Measurements from ENCODE around the gene NLN.
"Not testable (repeated sequence)": the region's sequence is repeated elsewhere in the genome, so short reads cannot be mapped to it uniquely, and the experiment has no call there.

Gene NLN

DNA sequence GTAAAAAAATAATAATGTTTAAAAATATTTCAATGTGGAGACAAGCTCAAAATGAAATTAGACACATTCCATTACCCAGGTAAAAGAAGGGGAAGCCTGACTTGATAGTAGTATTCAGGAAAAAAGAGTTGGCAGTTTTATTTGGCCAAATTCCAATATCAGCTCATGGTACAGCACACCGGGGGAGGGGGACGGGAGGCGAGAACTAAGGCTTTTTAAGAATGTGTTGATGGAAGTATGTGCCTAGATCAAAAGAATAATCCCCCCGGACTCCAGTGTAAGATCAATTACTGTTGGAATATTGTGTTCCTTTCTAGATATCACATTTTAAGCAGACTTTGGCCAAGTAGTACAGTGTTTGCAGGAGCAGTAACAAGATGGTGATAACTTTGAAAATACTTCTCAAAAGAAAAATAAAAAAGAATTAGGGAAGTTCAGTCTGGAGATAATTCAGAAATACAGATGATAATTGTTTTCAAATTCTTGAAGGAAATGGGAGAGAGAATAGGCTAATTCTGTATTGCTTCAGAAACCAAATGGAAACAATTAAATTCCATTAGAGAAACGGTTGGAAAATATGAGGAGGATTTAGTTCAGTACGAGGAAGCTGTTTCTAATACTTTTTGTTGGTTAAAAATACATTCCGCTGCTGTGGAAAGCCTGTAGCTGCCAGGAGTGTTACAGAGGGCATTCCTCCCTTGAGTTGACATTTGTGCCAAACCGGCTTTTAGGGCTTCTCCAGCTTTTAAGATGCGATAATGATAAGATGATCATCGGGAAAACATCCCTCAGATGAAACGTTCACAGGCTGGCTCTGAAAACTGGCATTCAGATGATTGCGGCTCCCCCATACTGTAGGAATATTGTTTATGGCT lies 106.3 kb downstream of the NLN start:
- DNase-seq (ENCODE audit: extremely low read depth in 1 of 2, low read depth in 1 of 2), result no peak

DNA sequence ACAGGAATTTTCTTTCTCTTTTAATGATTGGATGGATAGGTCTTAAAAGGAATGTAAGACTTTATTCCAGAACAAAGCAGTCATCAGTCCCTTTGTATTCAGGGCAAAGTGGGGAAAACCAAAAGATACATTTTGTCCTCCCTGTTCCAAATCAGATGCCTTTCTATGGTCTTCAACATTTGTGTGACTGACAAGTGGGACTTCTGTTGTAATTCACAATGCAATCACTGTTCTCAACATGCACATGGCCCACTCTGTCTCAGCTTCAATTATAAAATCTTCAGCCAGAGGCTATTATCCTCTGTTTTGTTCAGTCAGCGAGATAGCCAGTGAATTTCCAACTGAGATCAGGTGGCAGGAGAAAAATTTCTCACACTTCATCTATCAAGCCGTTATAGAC lies 108.9 kb downstream of the NLN start:
- DNase-seq (ENCODE audit: extremely low read depth in 1 of 2, low read depth in 1 of 2), result no peak

DNA sequence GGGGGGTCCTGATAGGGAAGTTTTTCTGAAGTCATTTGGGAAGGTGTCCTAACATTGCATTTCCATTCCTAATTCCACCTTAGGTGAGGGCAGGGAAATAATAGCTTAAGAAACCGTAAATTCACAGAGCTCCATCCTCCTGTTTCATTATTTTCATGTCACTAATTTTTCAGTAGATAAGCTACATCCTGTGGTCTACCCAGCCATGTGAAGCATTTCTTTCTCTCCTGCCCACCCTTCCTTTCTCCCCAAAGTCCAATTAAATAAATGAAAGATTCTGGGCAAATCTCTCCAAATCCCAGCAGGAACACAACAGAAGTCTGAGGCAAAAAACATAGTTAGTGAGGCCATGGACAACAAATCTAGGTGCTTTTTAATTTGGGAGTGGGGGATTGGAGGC lies 109.3 kb downstream of the NLN start:
- DNase-seq (ENCODE audit: extremely low read depth in 1 of 2, low read depth in 1 of 2), result no peak

DNA sequence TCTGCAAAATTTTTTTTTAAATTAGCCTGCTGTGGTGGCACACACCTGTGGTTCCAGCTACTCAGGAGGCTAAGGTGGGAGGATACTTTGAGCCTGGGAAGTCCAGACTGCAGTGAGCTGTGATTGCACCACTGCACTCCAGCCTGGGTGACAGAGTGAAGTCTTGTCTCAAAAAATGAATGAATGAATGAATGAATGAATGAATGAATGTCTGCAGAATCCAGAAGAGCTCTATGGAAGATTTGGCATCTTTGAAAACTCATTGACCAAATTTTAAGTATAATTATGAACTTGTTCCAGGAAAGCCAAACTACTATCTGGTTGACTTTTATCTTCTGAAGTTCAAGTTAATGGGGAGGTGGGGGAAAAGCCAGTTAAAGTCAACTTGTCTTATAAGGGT lies 110.1 kb downstream of the NLN start:
- no peak for DNase-seq (ENCODE audit: extremely low read depth in 1 of 2, low read depth in 1 of 2)

DNA sequence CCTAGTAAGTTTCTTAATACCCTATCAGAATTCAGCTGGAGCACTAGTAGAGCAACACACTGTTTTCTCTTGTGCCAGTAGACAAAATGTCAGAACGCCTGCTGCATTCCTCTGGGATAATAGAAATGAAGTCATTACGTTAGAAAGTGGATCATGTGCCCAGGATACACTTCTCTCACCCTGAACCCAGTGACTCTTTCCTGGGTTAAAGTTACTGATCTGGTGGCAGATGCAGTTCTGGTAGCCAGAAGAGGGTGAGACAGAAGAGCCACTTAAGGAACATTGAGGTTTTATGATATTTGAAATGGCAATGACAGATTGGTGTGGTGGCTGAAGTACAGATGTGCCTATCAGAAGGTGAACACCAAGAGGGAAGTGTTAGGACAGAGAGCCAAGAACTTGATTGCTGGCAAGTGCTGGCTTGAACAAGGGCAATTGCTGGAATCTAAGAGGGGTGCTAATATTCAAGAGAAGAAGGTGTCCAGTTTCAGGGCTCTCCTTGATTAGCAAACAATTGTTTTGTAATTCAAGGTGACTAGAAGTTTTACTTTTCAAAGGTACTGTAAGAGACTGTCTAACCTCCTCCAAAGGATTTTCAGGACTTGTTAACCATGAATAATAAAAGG lies 110.7 kb downstream of the NLN start:
- no peak for DNase-seq (ENCODE audit: extremely low read depth in 1 of 2, low read depth in 1 of 2)

DNA sequence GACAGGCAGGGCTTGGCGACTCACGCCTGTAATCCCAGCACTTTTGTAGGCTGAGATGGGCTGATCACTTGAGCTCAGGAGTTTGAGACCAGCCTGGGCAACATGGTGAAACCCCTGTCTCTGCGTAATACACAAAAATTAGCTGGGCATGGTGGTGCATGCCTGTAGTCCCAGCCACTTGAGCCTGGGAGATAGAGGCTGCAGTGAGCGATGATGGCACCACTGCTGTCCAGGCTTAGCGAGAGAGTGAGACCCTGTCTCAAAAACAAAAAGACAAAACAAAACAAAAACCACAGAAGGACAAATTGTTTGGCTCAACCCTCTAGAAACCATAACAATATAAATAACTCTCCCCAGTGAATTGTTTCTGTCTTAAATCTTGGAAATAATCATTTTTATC lies 111.8 kb downstream of the NLN start:
- DNase-seq (ENCODE audit: extremely low read depth in 1 of 2, low read depth in 1 of 2), result no peak

DNA sequence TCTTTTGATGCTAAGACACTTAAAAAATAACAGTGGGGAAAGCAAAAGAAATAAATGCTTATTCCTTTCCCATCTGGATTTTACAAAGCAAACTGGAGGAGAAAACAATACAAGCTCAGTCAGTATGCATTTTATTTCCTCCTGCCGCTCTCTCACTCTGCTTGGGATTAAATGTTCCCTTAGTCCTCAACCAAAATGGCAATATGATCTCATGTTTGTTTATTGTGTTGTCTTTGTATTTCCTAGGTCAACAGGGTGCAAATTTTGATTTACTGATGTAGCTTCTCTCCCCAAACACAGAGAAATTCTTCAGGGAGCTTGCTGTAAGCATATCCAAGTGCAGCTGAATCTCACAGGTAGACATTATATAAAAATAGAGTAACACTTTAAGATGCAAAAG lies 112.3 kb downstream of the NLN start:
- no peak for DNase-seq (ENCODE audit: extremely low read depth in 1 of 2, low read depth in 1 of 2)

DNA sequence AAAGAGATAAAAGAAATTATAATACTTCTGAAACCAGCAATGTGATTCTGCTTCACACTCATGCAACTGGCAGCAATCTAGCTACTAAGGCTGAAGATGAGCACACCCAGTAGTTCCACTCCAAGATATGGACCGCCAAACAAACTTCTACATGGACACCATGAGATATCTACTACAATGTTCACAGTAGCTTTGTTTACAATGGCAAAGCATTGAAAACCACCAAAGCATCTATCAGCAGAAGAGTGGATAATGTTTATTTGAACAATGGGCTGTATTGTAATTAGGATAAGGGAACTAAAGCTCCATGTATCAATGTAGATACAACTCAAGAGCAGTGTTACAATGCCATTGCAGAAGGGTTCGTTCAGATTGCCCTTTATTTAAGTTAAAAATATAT lies 113.2 kb downstream of the NLN start:
- no peak for DNase-seq (ENCODE audit: extremely low read depth in 1 of 2, low read depth in 1 of 2)

DNA sequence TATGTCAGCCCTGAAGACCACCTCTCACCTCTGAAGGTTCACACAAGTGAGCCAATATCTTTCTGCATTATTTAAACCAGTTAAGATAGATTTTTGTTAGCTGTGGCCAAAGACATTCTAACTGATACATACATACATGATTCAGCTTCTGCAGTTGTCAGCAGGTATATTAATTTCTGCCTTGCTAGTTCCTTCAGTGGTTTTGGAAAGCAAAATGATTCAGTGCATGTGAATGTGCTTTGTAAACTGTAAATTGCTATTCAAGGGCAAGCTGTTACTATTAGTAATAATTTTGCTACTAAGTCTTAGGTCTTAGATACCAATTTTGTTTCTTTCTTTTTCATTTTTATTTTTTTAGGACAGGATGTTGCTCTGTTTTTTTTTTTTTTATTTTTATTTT lies 115.1 kb downstream of the NLN start:
- no peak for DNase-seq (ENCODE audit: extremely low read depth in 1 of 2, low read depth in 1 of 2)

DNA sequence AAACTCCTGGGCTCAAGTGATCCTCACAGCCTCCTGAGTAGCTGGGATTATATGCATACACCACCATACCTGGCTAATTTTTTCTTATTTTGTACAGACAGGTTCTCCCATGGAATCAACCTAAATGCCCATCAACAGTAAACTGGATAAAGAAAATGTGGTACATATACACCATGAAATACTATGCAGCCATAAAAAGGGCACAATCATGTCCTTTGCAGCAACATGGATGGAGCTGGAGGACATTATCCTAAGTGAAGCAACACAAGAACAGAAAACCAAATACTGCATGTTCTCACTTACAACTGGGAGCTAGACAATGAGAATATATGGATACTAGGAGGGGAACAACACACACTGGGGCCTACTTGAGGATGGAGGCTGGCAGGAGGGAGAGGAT lies 117.2 kb downstream of the NLN start:
- DNase-seq (ENCODE audit: extremely low read depth in 1 of 2, low read depth in 1 of 2), result not testable (repeated sequence)

DNA sequence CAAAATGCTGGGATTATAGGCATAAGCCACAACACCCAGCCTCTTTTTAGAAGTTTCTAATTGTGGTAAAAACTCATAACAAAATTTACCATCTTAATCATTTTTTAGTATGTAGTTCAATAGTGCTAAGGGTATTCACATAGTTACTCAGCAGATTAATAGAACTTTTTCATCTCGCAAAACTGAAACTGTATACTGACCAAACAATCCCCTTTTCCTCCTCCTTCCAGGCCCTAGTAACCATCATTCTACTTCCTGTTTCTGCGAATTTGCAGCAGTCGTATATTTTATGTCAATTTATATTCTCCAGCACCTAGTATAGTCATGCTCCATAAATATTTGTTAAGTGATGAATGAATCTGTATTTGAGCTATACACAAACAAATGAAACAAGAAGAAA lies 118.1 kb downstream of the NLN start:
- DNase-seq (ENCODE audit: extremely low read depth in 1 of 2, low read depth in 1 of 2), result no peak

DNA sequence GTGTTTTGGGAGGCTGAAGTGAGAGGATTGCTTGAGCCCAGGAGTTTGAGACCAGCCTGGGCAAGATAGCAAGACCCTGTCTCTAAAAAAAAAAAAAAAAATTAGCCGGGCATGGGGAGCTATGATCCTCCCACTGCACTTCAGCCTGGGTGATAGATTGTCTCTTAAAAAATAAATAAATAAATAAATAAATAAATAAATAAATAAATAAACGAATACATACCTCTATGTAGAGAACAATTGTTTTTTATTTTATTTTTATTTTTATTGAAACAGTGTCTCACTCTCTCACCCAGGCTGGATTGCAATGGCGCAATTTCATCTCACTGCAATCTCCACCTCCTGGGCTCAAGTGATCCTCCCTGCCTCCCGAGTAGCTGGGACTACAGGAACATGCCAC lies 122.8 kb downstream of the NLN start:
- DNase-seq (ENCODE audit: extremely low read depth in 1 of 2, low read depth in 1 of 2), result not testable (repeated sequence)

DNA sequence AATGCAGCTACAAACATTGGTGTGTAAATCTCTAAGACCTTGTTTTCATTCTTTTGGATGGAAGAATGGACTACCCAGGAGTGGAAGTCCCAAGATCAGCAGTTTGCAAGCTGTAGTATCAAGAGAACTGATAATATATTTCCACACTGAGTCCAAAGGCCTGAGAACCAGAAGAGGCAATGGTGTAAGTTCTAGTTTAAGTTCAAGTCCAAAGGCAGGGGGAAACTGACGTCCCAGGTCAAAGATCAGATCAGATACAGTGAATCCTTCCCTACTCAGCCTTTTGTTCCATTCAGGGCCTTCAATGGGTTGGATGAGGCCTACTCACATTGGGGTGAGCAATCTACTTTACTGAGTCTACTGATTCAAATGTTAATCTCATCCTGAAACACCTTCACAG lies 124.1 kb downstream of the NLN start:
- DNase-seq (ENCODE audit: extremely low read depth in 1 of 2, low read depth in 1 of 2), result no peak

DNA sequence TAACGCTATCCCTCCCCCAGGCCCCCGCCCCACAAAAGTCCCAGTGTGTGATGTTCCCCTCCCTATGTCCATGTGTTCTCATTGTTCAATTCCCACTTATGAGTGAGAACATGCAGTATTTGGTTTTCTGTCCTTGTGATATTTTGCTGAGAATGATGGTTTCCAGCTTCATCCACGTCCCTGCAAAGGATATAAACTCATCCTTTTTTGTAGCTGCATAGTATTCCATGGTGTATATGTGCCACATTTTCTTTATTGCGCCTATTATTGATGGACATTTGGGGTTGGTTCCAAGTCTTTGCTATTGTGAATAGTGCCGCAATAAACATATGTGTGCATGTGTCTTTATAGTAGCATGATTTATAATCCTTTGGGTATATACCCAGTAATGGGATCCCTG lies 125.0 kb downstream of the NLN start:
- not testable (repeated sequence) for DNase-seq (ENCODE audit: extremely low read depth in 1 of 2, low read depth in 1 of 2)

DNA sequence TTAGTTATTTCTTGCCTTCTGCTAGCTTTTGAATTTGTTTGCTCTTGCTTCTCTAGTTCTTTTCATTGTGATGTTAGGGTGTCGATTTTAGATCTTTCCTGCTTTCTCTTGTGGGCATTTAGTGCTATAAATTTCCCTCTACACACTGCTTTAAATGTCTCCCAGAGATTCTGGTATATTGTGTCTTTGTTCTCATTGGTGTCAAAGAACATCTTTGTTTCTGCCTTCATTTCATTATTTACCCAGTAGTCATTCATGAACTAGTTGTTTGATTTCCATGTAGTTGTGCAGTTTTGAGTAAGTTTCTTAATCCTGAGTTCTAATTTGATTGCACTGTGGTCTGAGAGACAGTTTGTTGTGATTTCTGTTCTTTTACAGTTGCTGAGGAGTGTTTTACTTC lies 127.9 kb downstream of the NLN start:
- not testable (repeated sequence) for DNase-seq (ENCODE audit: extremely low read depth in 1 of 2, low read depth in 1 of 2)

DNA sequence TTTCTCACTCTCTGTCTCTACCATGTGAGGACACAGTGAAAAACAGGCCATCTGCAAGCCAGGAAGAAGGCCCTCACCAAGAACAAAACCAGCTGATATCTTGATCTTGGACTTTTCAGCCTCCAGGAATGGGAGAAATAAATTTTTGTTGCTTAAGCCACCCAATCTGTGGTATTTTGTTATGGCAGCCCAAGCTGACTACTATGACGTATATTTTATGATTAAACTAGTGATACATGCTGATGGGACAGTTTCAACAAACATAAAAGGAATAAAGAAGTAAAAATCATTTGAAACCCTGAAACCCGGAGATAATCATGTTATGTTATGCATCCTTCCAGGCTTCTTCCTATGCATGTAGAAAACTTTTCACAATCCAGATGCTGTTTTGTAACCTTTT lies 132.9 kb downstream of the NLN start:
- DNase-seq (ENCODE audit: extremely low read depth in 1 of 2, low read depth in 1 of 2), result no peak

DNA sequence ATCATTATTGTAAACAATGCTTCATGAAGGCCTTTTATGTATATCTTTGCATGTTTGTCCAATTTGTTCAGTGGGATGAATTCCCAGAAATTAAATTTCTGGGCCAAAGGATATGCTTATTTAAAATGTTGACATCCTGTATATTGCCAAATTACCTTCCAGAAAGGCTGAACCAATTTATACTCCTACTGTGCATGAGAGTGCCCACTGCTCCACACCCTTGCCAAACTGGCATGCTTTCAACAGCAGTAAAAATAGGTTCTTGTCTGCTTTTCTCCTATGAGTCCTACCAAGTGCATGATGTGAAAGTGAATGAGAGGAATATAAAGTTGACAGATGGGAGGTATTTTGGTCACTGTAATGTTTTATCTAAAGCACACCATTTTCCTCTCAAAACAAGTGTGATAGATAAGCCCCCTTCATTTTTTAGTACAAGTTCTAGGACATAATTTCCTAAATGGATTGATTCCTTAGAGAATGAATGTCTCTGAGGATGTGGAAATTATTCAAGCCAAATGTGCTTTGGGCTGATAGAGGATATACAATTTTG lies 133.8 kb downstream of the NLN start:
- no peak for DNase-seq (ENCODE audit: extremely low read depth in 1 of 2, low read depth in 1 of 2)

DNA sequence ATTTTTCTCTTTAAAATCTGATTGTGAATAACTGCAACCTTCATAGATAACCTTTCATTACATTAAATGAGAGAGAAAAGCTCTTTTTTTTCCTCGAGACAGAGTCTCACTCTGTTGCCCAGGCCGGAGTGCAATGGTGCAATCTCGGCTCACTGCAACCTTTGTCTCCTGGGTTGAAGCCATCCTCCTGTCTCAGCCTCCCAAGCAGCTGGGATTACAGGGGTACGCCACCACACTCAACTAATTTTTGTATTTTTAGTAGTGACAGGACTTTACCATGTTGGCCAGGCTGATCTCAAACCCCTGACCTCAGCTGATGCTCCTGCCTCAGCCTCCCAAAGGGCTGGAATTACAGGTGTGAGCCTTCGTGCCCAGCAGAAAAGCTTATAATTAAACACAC lies 134.5 kb downstream of the NLN start:
- no peak for DNase-seq (ENCODE audit: extremely low read depth in 1 of 2, low read depth in 1 of 2)

DNA sequence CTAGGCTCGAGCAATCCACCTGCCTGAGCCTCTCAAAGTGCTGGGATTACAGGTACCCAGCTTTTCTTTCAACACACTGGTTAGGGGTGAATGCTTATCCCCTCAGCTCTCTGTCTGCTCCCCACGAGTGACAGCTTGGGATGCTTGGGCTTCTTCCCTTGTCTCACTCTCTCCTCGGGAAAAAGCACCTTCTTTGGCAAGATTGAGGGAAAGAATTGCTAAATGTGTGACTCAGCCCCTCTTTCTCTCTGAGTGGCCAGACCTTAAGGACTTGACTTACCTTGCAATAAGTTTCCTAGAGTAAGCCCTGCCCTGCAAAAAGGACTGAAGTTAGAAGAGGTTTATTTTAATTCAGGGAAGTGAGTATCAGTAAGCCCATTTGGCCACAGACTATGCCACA lies 136.3 kb downstream of the NLN start:
- no peak for DNase-seq (ENCODE audit: extremely low read depth in 1 of 2, low read depth in 1 of 2)

DNA sequence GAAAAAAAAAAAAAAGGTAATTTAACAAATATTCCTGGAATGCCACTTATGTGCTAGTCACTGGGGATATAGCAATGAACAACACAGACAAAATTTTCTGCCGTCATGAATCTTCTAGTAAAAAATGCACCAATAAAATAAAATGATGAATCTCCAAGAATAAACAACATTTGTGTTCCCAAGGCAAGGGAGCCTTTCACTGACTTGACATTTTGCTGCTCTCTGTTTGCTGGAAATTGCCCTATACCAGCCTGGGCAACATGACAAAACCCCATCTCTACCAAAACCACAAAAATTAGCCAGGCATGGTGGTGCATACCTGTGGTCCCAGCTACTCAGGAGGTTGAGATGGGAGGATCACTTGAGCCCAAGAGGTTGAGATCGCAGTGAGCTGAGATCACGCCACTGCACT lies 139.8 kb downstream of the NLN start:
- DNase-seq (ENCODE audit: extremely low read depth in 1 of 2, low read depth in 1 of 2), result no peak

DNA sequence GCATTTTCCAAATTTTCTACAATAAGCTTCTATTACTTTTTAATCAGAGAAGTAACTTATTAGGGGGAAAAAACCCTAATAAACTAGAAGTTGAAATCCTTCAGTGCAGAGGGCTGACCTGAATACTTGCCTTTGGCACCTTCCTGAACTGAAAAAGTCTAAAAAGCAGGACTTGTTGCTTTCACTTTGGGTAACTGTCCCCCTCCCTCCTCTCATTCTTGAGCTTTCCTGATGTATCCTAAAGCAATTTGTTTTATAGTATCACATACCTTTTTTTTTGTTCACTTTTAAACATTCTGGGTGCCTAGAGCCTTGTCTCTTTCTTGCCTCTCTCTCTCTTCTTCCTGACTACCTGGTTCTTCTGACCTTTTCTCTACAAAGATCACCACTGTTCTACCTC lies 140.4 kb downstream of the NLN start:
- no peak for DNase-seq (ENCODE audit: extremely low read depth in 1 of 2, low read depth in 1 of 2)

DNA sequence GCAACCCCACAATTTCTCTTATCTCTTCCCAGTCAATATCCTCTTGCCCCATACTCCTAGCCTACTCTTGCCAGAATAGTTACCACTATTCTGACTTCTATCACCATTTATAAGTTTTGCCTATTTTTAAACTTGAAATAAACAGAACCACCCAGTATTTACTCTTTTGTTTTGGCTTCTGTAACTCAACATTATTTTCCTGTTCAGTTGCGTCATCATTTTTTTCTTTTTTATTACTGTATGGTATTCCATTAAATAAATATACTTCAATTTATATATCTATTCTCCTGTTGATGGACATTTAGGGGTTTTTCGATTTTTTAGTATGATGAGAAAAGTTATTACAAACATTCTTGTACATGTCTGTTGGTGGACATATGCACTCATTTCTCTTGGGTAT lies 141.7 kb downstream of the NLN start:
- no peak for DNase-seq (ENCODE audit: extremely low read depth in 1 of 2, low read depth in 1 of 2)
